HEK293T (cell line): ENCODE data around the gene MAN1A2.

Source experiments
- FOXK2 ChIP-seq: fragments of 450-650 bp; IDR thresholded peaks from 2 replicates; pipeline ENCODE4 v1.6.1; 2016; ENCODE audit warnings: mild to moderate bottlenecking
- FOXM1 ChIP-seq: fragments of 450-650 bp; IDR thresholded peaks from 2 replicates; pipeline ENCODE4 v1.6.1; 2017; ENCODE audit warnings: mild to moderate bottlenecking, borderline replicate concordance
- HDGF ChIP-seq: fragments of 450-650 bp; IDR thresholded peaks from 2 replicates; pipeline ENCODE4 v1.6.1; 2017; ENCODE audit warnings: antibody characterized with exemption, borderline replicate concordance
- LEF1 ChIP-seq: fragments of 450-650 bp; IDR thresholded peaks from 2 replicates; pipeline ENCODE4 v1.6.1; 2017; ENCODE audit warnings: mild to moderate bottlenecking, borderline replicate concordance
- NFRKB ChIP-seq: fragments of 450-650 bp; IDR thresholded peaks from 2 replicates; pipeline ENCODE4 v1.6.1; 2016; ENCODE audit warnings: mild to moderate bottlenecking, moderate library complexity
- SP1 ChIP-seq: fragments of 450-650 bp; IDR thresholded peaks from 2 replicates; pipeline ENCODE4 v1.6.1; 2017
- SUZ12 ChIP-seq: fragments of 450-650 bp; IDR thresholded peaks from 2 replicates; pipeline ENCODE4 v1.6.1; 2016; ENCODE audit warnings: mild to moderate bottlenecking
- TARDBP ChIP-seq: fragments of 450-650 bp; IDR thresholded peaks from 2 replicates; pipeline ENCODE4 v1.6.1; 2016

- TF ChIP-seq FOXM1, result no peak
- TF ChIP-seq HDGF, result no peak
- TF ChIP-seq LEF1, result no peak
- TF ChIP-seq SP1, result no peak
- no peak for TF ChIP-seq TARDBP
- TF ChIP-seq NFRKB, result no peak
- no peak for TF ChIP-seq FOXK2
- no peak for TF ChIP-seq SUZ12
Observed at GRCh38 chr1:117541003-117541402, 173.8 kb downstream of the MAN1A2 start.
